KOPT-K1 (cell line): Measurements from ENCODE around the gene FAM107B.

Experiments used
- H3K27ac ChIP-seq: fragments of 200-600 bp; sonication (generic); 2 replicates; pipeline ENCODE4 v1.5.1; 2016; ENCODE audit warnings: antibody characterized with exemption, mild to moderate bottlenecking, low read depth, low read length; ENCODE audit not compliant: poor library complexity, severe bottlenecking
- H3K36me3 ChIP-seq: fragments of 200-600 bp; sonication (generic); 2 replicates; pipeline ENCODE4 v1.5.1; 2017; ENCODE audit warnings: antibody characterized with exemption, mild to moderate bottlenecking, low read length, moderate library complexity; ENCODE audit not compliant: insufficient read depth
- H3K9me3 ChIP-seq: fragments of 200-600 bp; sonication (generic); 2 replicates; pipeline ENCODE4 v1.5.1; 2017; ENCODE audit warnings: antibody characterized with exemption, low read length, mild to moderate bottlenecking; ENCODE audit not compliant: insufficient read depth, poor library complexity, severe bottlenecking

FAM107B gene

DNA sequence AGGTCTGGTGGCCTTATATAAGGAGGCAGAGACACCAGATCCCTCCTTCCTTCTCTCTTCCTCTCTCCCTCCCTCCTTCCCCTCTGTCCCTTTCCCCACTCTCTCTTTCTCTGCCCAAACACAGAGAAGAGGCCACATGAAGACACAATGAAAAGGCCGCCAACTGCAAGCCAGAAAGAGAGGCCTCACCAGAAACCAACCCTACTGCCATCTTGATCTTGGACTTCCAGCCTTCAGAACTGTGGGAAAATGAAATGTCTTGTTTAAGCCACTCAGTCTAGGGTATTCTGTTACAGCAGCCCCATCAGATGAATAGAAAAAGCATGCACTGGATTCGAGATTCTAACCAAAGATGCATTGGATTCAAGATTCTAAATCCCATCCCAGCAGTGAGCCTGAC lies 168.1 kb downstream of the FAM107B start:
- no peak overlapping the region for H3K27ac ChIP-seq
- H3K9me3 ChIP-seq: no peaks in the 10 kb centered on the region
- no peaks in the 10 kb centered on the region for H3K36me3 ChIP-seq

GRCh38 chr10:14605231-14605925 lies 169.3 kb downstream of the FAM107B start:
- Histone ChIP-seq H3K27ac (no peak overlapping the region), H3K9me3 (no peaks in the 10 kb centered on the region)

GRCh38 chr10:14604181-14605142 lies 170.2 kb downstream of the FAM107B start:
- no peaks in the 10 kb centered on the region for H3K9me3 ChIP-seq
- H3K27ac ChIP-seq: no peak overlapping the region
- H3K36me3 ChIP-seq: no peaks in the 10 kb centered on the region

More at GRCh38 chr10:14605231-14605925, 169.3 kb downstream of the FAM107B start:
- no peaks in the 10 kb centered on the region for H3K36me3 ChIP-seq

DNA sequence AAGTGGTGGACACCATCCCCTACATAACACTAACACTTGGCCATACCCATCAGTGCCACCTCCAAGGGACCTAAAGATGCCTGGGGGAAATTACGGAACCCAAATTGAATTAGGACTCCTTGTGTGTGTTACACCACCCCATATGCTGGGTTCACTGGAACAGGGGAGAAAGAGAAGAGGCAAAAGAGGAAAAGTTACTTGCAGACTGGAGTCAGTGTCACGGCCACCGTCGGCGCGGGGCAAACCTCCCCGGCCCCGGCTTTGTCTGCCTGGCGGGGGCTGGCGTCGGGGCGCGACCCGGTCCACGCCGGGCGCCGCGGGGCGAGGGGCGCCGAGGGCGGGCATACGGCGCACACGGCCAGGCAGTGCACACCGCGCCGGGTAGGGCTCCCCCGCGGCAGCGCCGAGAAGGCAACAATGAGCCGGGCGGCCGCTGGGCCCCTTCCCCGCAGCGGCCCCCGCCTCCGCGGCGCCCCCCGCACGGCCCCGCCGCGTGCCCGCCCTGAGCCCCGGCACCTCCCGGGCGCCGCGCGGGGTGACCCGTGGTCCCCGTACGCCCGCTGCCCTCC lies 171.1 kb downstream of the FAM107B start:
- no peaks in the 10 kb centered on the region for H3K9me3 ChIP-seq
- H3K27ac ChIP-seq: no peak overlapping the region

GRCh38 chr10:14602807-14603533 lies 171.7 kb downstream of the FAM107B start:
- no peak overlapping the region for H3K27ac ChIP-seq

More for the DNA sequence above, 171.1 kb downstream of the FAM107B start:
- no peaks in the 10 kb centered on the region for H3K36me3 ChIP-seq

GRCh38 chr10:14601872-14602725 lies 172.6 kb downstream of the FAM107B start:
- no peak overlapping the region for H3K27ac ChIP-seq
- no peaks in the 10 kb centered on the region for H3K36me3 ChIP-seq
- no peaks in the 10 kb centered on the region for H3K9me3 ChIP-seq

More at GRCh38 chr10:14602807-14603533, 171.7 kb downstream of the FAM107B start:
- H3K9me3 ChIP-seq: no peaks in the 10 kb centered on the region
- no peaks in the 10 kb centered on the region for H3K36me3 ChIP-seq

DNA sequence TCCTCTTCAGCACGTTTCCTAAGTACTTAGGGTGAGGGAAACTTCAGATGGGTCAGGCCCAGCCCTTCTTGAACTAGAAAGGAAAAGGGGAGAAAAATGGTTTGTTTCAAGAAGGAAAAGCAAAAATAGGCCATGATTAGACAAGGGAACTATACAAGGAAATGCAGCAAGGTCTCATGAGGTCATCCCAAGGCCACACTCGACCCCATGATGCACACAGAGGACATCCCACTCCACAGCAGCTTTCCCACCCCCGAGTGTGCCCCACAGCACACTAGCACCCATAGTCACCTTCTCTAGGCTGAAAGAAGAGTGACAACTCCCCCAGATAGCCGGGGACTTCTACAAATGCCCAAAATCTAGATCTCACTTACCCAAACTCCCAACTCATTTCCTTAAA lies 173.4 kb downstream of the FAM107B start:
- H3K27ac ChIP-seq: no peak overlapping the region

GRCh38 chr10:14600065-14600464 lies 174.6 kb downstream of the FAM107B start:
- H3K9me3 ChIP-seq: no peaks in the 10 kb centered on the region
- no peak overlapping the region for H3K27ac ChIP-seq
- no peaks in the 10 kb centered on the region for H3K36me3 ChIP-seq

More for the DNA sequence above, 173.4 kb downstream of the FAM107B start:
- Histone ChIP-seq H3K36me3 (no peaks in the 10 kb centered on the region), H3K9me3 (no peaks in the 10 kb centered on the region)

GRCh38 chr10:14598809-14599764 lies 175.6 kb downstream of the FAM107B start:
- Histone ChIP-seq H3K27ac (no peak overlapping the region), H3K36me3 (no peaks in the 10 kb centered on the region), H3K9me3 (no peaks in the 10 kb centered on the region)

- Histone ChIP-seq H3K27ac (no peak overlapping the region), H3K36me3 (no peaks in the 10 kb centered on the region), H3K9me3 (no peaks in the 10 kb centered on the region)
These were observed 179.0 kb downstream of the FAM107B start for GRCh38 chr10:14595526-14596182.

- H3K9me3 ChIP-seq: no peaks in the 10 kb centered on the region
- H3K36me3 ChIP-seq: no peaks in the 10 kb centered on the region
- H3K27ac ChIP-seq: no peak overlapping the region
These were observed 179.7 kb downstream of the FAM107B start for GRCh38 chr10:14594878-14595525.

GRCh38 chr10:14593806-14594205 lies 180.9 kb downstream of the FAM107B start:
- H3K36me3 ChIP-seq: no peaks in the 10 kb centered on the region
- H3K9me3 ChIP-seq: no peaks in the 10 kb centered on the region
- no peak overlapping the region for H3K27ac ChIP-seq
